Measurements from ENCODE around the gene PLPP6.

Gene PLPP6

DNA sequence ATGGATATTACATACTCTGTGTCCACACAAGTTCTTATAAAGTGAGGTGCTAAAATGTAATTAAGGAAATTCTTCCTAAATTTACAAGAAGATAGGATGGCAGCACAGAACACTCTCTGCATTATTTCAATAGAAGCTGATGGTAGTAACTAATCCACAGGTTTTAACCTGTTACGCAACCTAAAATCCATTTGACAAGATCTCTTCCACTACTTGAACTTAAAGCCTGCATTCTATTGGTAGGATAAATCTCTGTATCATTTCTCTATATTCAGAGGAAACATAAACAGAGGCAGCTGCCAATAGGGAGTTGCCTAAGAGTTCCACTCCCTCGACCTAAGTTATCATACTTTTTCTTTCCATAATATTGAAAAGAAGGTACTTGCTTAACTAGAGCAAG, 38.8 kb downstream of the PLPP6 start:
- no peak for DNase-seq

DNA sequence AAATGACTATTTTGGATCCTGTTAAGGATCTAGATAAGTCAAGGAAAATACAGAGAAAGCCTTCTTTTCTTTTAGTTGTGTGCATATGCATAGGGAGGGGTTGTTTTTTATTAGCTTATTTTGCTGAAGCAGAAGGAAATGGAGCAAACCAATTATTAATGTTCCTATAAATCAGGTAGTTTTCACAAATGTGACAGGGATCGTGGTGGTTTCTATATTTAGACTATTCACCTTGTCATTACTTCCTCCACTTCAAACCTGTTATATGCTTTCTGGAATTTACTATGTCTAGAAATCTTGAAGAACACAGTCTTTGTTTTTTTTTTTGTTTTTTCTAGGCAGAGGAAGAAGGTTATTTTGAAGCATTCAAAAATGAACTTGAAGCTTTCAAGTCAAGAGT, 39.4 kb downstream of the PLPP6 start:
- no peak for DNase-seq

DNA sequence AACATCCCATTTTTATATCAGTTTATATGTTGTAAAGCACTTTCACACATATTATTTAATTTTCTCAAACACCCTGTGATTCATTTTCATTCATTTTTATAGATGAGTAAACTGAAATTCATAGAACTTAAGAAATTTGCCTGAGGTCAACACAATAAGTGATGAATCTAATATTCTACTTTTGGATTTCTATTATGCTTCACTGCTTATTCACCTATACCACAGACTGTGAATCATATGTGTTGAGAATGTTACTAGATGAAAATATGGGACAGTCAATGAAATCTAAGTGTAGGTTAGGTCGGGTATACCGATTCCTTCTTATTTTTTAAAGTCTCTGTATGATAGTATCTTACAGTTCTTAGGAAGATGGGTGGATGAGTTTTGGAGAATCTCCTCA, 42.0 kb downstream of the PLPP6 start:
- no peak for DNase-seq

DNA sequence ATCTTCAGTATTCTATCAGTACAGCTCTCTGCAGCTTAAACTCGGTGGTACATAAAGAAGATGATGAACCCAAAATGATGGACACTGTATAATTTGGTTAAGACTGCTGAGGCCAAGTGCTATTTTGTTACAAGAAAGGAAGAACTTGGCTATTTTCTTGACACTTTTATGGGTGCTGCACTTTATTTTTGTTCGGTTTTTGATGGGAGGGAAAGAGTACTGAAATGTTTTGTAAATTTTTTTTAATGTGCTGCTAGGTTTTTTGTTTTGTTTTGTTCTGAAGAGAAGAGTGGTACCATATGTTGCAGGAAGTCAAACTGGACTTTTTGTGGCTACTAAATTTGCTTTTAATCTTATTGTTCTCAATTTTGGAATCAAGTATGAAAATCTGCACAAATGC, 43.9 kb downstream of the PLPP6 start:
- no peak for DNase-seq

DNA sequence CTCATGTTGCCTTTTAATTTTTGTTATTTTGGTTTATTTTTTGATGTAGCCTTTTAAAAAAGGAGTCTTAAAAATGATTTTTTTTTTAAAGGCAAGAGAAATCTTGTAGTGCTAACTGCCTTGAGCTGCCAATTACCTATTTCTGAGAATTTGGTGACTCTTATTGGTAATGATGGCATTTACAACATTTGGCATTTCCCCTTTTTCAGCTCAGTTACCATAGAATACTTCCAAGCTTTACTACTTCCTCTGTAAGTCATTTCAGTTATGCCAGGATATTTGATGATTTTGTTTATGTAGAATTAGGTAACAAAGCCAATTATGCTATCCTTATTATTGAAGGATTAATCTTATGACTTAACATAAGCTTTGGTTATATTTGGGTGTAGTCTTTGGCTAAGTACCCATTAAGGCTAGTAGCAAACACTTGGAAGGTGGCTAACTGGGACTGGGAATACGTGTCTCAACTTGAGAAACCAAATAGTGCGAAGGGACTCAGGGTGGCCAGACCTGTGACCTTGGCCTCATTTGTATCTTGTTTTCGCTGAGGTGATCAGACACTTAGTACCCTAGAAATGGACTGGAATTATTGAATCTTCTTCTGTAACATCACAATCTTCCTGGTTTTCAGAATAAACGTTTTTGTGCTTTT, 45.0 kb downstream of the PLPP6 start:
- DNase-seq: no peak

DNA sequence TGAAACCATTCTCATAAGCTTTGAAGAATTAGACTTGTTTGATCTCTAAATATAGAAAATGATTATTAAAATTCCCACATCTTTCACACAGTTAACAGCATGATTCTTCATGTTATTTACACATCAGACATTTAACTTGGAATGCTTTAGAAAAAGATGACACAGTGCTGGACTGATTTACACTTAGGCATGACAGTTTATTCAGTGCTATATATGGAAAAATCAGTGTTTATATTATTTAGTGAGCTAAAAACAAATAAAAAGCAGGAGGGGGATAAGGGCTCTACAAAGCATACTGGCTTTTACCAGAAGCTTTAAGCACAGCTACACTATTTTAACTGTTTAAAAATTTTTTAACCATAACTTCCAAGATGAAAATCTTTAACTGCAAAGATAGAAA, 47.3 kb downstream of the PLPP6 start:
- no peak for DNase-seq

DNA sequence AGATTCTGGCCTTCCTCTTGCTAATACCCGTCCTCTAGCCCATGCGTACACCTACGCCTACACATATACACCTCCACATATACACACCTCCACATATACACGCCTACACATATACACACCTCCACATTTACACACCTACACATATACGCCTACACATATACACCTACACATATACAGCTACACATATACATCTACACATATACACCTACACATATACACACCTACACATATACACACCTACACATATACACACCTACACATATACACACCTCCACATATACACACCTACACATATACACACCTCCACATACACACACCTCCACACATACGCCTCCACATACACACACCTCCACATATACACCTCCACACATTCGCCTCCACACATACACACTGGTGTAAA, 51.8 kb downstream of the PLPP6 start:
- DNase-seq: peak; percentile 1

DNA sequence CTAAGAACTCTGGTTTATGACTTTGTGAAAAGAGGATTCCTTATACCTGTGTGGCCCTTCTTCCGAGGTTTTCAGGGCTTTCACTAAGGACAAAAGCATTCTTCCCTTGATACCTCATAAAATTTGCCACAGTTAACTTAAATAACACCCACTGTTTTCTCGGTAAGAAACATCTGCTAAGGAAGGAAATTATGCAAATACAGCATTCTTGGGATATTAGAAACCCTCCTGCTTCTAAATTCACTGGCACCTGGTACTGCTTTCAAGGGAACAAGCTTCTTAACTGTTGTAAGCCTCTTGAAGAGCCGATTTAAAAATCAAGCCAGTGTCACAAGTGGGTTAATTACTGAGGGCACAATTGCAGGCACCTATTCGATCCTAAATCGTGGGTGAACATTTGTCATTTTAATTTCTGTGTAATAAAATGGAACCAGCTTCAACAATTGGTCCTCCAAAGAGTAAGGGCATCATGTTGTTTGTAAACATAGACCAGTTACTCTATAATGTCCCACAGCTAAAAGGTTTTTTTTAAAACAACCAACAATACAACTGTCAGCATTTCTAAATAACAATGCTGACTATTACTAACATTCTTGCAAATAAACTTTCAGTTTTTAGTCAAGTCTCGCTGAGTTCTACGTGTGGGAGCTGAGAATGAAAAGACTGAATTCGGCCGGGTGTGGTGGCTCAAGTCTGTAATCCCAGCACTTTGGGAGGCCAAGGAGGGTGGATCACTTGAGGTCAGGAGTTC, 52.3 kb downstream of the PLPP6 start:
- no peak for DNase-seq
